ENCODE data around the gene ARIH2. TPM values are rescaled to one million over a fixed set of nuclear protein-coding genes. Genes with fewer than 3 reads are reported as not detected.
A peak's percentile ranks its signal among the peaks of the same experiment; 100 is the strongest.
"Not testable (repeated sequence)": the region's sequence is repeated elsewhere in the genome, so short reads cannot be mapped to it uniquely, and the experiment has no call there.

Gene ARIH2
- 10 to 100 TPM; 24.7 to 49.6 (median 48.2) TPM for polyA plus RNA-seq

DNA sequence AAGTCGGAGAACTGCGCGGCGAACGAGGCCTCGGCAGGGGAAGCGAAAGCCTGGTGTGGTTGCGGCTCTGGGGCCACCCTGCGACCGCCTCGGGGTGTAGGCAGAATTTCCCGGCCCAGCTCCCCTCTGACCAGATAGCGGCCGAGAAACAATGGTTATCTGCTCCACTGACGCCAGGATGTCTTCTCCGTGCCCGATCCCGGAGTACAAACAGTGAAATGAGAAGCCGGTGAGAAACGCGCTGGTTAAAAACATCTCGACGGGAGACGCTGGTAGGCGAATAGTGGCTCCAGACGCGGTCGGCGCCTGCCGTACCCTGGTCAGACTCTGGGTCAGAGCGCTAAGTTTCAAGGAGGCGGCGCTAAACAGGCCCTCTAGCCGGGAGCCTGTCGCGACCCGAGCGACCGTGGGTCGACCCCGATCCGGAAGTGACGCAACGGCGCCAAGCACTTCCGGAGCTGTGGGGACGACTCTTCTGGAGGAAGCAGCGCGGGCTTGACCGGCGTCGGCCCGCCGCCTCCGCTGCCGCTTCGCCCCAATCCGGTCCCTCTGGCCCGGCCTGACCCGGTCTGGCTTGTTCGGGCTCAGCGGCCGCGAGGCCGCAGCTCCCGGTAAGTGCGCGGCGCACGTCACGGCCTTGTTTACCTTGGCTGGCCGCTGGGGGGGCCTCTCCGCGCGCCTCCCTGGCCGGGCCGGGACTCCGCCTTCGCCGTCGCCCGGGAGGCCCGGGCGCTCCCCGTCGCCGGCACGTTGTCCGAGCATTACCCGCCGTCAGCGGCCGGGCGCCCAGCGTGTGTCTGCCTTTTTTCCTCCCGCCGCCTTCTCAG is at the start of gene ARIH2:
Gene ARIH2, plus strand, starts transcription at position 455 of the 827 bp plus-strand sequence. CDS start 8,717 bp downstream, outside the sequence.
- 0% methylated on average over 83 to 97 of the region's 97 CpGs for WGBS, 3 donors
- H3K27ac ChIP-seq (ENCODE audit: low read depth, low read length), result peak within 1 kb of the TSS; percentile 73

DNA sequence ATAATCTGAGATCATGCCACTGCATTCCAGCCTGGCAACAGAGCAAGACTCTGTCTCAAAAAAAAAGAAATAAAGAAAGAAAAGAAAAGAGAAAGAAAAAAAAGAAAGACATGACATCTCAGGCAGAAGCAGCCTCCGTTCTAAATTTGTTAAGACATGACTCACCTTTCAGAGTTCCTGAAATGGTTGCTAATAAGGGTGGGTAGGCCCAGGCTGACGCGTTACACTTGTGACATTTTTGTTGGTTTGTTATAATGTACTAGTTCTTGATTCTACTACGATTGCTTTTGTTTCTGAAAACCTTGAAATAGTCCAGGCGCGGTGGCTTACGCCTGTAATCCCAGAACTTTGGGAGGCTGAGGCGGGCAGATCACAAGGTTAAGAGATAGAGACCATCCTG is 41.0 kb upstream of the ARIH2 start:
- whole genome bisulfite sequencing, 3 donors, result 86 to 96% (median 93%) methylated on average over 8 of the region's 8 CpGs
- no peak overlapping the region for H3K27ac ChIP-seq (ENCODE audit: low read depth, low read length)

DNA sequence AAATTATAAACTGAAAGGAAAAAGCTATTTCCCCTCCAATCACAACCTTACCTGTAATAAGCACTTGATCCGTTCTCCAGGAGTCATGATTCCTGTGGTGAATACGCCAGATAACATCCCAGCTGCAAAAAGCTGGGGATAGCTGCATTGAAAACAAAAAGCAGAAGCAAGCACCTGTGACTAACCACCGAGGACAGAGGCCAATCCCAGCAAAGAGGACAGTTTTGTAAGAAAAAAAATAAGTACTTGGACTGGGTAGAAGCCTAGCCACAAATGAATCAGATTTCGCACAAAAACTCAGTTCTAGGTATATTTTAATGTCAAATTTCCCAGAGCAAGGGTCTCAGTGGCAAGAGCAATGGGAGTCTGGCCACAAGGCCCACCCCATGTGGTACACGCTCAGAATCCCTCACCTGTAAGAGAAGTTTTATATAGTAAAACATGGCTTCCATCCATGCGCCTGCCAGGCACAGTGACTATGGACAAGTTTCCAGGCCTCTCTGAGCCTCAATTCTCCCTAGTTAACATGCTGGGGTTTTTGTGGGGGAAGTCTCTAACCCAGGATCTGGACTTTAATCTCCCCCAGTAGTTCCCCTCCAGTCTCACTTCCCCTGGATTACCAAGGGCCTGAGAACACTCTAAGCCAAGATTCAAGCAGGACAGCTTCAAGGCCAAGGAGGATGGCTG is 39.2 kb upstream of the ARIH2 start:
- H3K27ac ChIP-seq (ENCODE audit: low read depth, low read length), result no peak overlapping the region
- 91 to 94% (median 92%) methylated on average over 6 of the region's 6 CpGs for WGBS, 3 donors

DNA sequence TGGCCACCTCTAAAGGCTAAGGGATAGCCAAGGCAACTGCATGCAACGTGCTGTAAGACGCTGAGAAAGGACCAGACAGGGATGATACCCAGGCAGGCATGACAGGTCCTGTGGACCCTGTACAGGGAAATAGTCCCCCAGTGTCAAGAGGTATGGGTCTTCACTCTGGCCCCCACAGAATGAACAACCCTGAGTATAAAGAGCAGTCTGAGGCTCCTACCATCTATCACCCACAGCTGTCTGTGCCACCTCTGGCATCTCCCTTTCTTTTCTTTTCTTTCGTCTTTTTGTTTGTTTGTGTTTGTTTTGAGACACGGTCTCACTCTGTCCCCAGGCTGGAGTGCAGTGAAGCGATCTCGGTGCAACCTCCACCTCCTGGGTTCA is 38.7 kb upstream of the ARIH2 start:
- H3K27ac ChIP-seq (ENCODE audit: low read depth, low read length), result no peak overlapping the region
- WGBS, 3 donors, result 88 to 91% (median 88%) methylated on average over 6 of the region's 6 CpGs

DNA sequence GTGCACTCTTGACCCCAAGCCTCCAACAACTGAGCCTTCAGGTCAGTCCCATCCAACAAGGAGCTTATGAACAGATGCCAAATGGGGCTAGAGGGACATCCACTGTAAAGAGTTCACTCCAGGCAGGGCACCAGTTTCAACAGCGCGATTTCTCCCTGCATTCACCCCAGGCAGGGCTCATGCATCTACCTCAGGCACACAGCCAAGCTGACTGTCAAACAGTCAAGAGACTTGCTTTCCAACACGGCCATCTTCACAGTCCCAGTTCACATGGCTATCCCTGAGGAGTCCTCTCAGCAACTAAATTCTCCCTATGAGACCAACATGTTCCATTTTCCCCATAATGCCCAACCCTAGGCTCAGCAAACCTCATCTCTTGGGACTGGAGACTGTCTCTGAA is 37.6 kb upstream of the ARIH2 start:
- H3K27ac ChIP-seq (ENCODE audit: low read depth, low read length), result no peak overlapping the region
- 78 to 94% (median 82%) methylated on average over 3 of the region's 3 CpGs for WGBS, 3 donors

DNA sequence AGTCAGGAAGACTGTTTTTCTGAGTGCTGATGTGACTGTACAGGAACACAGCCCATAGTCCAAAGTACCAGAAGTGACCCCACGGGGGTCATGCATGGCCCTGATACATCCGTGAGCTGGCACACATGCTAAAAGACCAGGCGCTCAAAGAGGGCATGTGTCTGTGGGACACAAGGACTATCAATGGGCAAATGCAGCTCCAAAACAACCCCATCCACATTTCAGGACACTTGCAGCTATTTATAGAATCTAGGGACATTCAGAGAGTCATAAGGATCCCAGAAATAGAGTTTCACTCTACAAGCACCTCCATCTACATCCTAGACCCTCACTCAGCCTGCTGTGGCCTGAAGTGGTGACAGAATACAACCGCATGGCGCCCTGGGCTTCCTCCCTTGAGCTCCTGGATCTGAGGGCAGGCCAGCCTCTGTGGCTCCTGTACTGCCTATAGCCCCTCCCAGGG is 37.0 kb upstream of the ARIH2 start:
- H3K27ac ChIP-seq (ENCODE audit: low read depth, low read length), result no peak overlapping the region
- WGBS, 3 donors, result 88 to 98% (median 95%) methylated on average over 5 of the region's 5 CpGs

DNA sequence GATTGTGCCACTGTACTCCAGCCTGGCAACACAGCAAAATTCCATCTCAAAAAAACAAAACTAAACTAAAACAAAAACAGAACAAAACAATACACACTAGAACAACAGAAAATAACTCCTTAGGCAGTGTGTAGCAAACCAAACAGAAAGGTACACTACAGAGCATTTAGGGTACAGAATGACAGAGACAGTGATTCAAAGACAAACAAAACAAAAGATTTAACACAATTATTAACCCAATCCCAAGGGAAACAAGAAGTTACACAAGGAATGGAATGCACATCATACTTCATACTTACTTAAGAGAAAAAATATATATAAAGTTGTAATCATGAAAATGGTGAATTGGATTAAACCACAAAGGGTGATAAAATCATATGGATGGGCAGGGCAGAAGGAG is 32.9 kb upstream of the ARIH2 start:
- H3K27ac ChIP-seq (ENCODE audit: low read depth, low read length), result no peak overlapping the region

DNA sequence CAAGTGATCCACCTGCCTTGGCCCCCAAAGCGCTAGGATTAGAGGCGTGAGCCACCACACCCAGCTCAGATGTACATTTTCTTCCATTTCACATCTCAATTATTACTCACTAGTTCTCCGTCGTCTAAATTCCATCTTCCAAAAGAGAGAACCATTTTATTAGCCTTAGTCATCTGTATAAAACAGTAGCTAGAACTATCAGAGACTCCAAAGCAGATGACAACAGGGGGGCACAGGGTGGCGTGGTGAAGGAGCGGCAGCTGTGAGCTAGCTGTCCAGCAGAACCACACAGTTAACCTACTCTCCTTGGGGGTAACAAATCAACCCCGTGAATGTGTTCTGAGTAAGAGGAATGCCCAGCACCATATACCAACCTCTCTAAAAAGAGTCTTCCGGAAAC is 27.0 kb upstream of the ARIH2 start:
- WGBS, 3 donors, result 94 to 98% (median 96%) methylated on average over 8 of the region's 8 CpGs
- no peak overlapping the region for H3K27ac ChIP-seq (ENCODE audit: low read depth, low read length)

DNA sequence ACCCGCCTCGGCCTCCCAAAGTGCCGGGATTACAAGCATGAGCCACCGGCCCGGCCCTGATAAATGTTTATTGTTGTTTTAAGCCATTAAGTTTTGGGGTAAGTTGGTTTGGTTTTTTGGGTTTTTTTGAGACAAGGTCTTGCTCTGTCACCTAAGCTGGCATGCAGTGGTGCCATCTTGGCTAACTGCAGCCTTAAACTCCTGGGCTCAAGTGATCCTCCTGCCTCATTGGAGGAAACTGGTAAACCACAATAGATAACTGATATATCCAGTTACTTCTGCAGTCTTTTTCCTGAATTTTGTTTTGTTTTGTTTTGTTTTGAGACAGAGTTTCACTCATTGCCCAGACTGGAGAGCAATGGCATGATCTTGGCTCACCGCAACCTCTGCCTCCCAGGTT is 24.1 kb upstream of the ARIH2 start:
- WGBS, 3 donors, result 96 to 100% (median 98%) methylated on average over 6 of the region's 6 CpGs
- H3K27ac ChIP-seq (ENCODE audit: low read depth, low read length), result no peak overlapping the region

DNA sequence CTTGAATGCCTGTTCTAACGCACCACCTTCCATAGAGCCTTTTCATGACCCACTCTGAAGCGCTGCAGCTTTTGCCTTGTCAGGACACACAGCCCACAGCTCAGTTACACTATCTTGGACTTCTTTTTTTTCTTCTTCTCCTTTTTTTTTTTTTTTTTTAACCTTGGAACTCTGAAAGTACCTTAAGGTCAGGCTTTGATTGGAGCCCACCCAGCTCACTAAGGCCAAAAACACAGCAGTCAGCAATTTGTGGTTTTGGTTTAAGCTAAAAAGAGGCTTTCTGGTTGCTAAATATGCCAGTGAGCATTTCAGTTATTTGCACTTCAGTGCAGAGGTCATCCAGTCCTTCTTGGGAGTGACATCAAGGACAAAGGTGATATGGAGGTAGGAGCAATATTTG is 21.7 kb upstream of the ARIH2 start:
- WGBS, 3 donors, result 43 to 72% (median 64%) methylated on average over 2 of the region's 2 CpGs
- H3K27ac ChIP-seq (ENCODE audit: low read depth, low read length), result no peak overlapping the region

DNA sequence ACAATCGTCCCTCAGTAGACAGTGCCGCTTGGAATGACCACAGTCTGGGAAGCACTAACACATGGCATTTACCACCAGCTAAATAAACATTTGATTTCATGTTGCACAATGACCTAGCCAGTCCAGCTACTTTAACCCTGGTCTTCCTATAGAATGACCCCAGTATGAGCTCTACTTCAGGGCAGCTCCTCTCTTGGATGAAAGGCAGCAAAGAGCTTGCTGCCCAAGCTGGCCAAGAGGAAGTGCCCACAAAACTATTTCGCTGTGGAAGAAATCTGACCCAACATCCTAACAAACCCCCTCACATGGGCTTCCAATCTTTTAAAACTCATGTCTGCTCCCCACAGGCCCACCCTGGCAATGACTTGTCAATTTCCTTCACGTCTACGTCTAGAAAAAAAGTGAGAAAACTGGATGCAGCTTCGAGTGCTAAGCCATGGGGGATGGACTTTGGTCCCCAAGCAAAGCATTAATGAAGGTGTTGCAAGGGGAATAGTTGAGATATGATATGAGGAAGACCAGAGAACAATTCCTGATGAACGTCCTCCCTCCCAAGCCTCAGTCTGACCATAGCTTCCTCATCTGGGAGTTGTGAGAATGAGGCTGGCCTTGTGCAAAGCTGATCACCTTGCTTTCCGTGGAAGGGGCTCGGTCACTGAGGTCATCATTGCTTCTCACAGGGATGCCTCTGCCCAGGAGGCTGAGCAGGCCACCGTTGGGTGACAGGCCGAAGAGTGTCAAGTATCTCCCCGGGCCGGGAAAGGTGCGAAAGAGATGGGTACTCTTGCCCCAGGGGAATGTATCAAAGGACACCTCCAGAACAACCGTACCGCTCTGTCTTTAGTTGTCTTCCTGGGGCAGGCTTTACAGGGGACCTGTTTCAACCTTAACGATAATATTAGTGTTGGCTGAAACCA is 20.9 kb upstream of the ARIH2 start:
- no peak overlapping the region for H3K27ac ChIP-seq (ENCODE audit: low read depth, low read length)
- WGBS, 3 donors, result 24 to 39% (median 32%) methylated on average over 17 of the region's 17 CpGs

DNA sequence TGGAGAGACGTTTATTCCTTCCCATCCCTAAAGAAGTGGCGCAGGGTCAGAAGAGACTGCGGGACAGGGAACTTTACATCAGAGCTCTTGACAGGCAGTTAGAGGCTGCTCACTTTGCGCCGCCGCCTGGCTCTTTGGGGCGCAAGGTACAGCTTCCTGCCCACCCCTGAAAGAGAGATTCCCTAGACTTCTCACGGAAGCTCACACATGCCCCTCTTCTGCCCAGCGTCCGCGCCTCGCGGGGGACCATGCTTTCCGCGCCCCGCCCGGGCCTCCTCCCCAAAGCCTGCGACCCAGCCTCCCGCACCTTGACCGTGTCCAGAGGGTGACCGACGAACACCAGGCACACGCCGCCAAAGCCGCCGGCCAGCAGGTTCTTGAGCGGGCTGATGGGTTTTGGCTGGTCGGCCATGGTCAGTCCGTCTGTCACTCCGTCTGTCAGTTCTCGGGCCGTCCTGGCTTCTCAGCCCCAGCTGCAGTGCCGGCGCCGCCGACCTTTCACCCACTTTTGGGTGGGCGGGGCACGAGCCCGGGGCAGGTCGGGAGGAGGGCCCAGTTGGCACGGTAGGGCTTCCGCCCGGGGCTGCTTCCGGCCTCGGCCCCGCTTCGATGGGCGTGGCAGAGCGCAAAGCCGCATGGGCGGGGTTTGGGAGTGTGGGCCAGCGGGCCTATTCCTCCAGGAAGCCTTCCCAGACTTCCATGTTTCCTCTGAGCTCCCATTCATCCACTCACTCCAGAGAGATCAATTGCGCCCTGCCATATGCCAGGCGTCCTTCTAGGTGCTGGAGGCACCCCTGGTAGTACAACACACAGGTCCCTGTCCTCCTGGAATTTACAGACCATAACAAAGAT is 20.0 kb upstream of the ARIH2 start, which contains the start of gene SLC25A20:
Gene SLC25A20, minus strand, starts transcription at position 500 of the 852 bp plus-strand sequence. Its CDS starts 88 bp downstream, at position 412.
- H3K27ac ChIP-seq (ENCODE audit: low read depth, low read length), result no peak within 1 kb of the TSS
- WGBS, 3 donors, result 2 to 3% (median 2%) methylated on average over 49 to 54 of the region's 54 CpGs

DNA sequence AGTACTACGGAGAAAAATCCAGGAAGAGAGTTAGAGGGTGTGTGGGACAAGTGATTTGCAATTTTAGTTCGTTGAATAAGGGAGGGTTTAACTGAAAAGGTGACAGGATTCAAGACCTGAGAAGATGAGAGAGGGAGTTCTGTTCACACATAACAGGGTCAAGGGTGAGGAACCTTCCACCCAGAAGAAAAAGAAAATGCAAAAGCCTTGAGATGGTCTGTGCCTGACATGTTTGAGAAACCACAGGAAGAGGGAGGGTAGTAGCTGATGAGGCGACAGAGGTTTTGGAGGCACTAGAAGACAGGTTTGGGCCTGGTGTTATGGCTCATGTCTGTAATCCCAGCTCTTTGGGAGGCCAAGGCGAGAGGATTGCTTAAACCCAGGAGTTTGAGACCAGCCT is 19.4 kb upstream of the ARIH2 start:
- 57 to 78% (median 72%) methylated on average over 4 of the region's 4 CpGs for WGBS, 3 donors

DNA sequence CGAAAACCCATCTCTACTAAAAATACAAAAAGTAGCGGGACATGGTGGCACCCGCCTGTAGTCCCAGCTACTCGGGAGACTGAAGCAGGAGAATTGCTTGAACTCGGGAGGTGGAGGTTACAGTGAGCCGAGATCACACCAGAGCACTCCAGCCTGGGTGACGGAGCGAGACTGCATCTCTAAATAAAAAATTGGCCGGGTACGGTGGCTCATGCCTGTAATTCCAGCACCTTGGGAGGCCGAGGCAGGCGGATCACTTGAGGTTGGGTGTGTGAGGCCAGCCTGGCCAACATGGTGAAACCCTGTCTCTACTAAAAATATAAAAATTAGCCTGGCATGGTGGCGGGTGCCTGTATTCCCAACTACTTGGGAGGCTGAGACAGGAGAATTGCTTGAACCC is 11.6 kb upstream of the ARIH2 start:
- 94 to 96% (median 95%) methylated on average over 13 of the region's 13 CpGs for WGBS, 3 donors
- H3K27ac ChIP-seq (ENCODE audit: low read depth, low read length), result not testable (repeated sequence)

More for the DNA sequence above, 19.4 kb upstream of the ARIH2 start:
- no peak overlapping the region for H3K27ac ChIP-seq (ENCODE audit: low read depth, low read length)

DNA sequence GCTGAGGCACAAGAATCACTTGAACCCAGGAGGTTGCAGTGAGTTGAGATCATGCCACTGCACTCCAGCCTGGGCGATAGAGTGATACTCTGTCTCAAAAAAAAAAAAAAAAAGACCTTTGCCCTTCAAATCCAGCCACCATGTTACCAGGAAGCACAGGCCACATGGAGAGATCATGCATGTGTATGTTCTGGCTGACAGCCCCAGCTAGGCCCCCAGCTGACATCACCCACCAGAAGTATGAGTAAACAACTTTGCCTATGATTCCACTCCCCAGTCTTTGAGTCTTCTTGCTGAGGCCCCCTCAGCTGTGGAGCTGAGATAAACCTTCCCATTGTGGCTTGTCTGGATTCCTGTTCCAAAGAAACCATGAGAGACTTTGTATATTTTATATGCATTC is 3.3 kb upstream of the ARIH2 start:
- 67 to 100% (median 89%) methylated on average over 1 of the region's 1 CpG for WGBS, 3 donors
- no peak overlapping the region for H3K27ac ChIP-seq (ENCODE audit: low read depth, low read length)

DNA sequence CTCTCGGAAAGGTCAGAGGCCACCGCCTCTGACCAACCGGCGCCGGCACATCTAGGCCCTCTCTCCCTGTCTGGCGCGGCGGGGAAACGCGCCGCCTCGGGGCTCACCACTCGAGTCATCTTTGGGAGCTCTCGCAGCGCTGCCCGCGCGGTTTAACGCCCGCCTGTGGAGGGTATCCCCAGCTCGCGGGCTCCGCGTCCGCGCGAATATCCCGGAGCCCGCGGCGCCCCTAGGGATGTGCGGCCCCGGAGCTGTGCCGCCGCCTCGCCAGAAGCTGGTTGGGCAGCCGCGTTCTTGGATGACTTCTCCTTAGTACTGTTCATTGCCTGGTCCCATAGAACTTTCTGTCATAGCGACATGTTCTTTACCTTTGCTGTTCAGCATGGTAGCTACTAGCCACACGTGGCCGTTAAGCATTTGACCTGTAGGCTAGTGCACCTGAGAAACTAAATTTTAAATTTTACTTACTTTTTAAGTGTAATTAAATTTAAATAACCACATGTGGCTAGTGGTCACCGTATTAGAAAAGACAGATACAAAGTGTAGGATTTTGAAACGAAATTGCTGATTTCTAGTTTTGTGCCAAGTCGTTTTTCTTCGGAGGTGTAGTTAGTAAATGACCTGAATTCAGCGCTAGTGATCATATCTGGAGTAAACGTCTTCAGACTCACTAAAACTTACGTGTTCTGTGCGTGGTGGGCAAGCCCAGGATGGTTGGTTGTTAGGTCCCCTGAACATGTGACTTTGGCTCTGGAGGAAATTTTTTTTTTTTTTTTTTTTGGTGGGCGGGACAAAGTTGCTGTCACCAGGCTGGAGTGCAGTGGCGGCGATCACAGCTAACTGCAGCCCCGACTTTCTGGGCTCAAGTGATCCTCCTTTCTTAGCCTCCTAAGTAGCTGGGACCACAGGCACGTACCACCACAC is 835 bp downstream of the ARIH2 start:
- peak overlapping the region; percentile 73 for H3K27ac ChIP-seq (ENCODE audit: low read depth, low read length)
- 0 to 1% (median 0%) methylated on average over 47 to 54 of the region's 54 CpGs for WGBS, 3 donors

Data from adipose tissue (tissue), 3 donors.